Suppressor macrophage (primary cell): ENCODE measurements around the gene GPR75.
"Not testable (repeated sequence)": the region's sequence is repeated elsewhere in the genome, so short reads cannot be mapped to it uniquely, and the experiment has no call there.

Experiments used
- DNase-seq, 4 experiments: peaks; one replicate each; pipeline ENCODE4 v3.0.0-alpha.2; 2020 to 2022

The GPR75 gene

GRCh38 chr2:53851052-53851757, 8.6 kb downstream of the GPR75 start:
- not testable (repeated sequence) for DNase-seq

DNA sequence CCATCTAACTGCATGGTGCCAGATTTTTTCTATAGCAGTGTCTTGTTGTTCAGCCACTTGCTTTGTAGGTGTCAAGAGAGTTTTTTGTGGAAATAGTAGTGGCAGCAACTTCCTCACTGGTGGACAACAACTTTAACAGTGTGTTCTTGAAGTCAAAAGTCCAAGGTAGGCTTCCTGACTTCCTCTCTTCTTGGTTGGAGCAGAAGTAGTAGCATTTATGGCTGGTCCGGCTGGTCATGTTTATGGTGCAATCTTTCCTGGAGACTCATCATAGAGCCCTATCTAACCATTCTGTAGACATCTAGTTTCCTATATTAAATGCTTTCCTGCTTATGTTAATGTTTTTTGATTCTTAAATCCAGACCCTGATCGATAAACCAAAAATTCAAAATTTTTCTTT, 11.7 kb downstream of the GPR75 start:
- peak; percentile 19 to 42 (median 26) for DNase-seq

DNA sequence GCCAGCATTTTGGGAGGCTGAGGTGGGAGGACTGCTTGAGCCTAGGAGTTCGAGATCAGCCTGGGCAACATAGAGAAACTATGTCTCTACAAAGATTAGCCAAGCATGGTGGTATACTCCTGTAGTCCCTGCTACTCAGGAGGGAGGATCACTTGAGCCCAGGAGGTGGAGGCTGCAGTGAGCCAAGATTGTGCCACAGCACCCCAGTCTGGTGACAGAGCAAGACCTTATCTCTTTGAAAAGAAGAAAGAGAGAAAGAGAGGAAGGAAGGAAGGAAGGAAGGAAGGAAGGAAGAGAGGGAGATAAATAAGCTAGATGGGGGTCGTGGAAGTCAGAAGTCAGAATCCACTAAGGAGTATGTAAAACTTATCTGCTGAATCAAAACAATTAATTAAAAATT, 16.2 kb downstream of the GPR75 start:
- no peak for DNase-seq

- no peak for DNase-seq
These were observed 16.9 kb downstream of the GPR75 start for GRCh38 chr2:53842891-53843290.

DNA sequence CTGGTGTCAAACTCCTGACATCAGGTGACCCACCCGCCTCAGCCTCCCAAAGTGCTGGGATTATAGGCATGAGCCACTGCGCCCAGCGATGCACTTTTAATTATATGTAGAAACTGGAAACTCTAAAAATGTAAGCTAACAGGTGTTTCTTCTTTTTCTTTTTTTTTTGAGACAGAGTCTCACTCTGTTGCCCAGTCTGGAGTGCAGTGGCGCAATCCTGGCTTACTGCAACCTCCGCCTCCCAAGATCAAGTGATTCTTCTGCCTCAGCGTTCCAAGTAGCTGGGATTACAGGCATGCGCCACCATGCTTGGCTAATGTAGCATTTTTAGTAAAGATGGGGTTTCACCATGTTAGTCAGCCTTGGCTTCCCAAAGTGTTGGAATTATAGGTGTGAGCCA, 18.1 kb downstream of the GPR75 start:
- DNase-seq: not testable (repeated sequence)

DNA sequence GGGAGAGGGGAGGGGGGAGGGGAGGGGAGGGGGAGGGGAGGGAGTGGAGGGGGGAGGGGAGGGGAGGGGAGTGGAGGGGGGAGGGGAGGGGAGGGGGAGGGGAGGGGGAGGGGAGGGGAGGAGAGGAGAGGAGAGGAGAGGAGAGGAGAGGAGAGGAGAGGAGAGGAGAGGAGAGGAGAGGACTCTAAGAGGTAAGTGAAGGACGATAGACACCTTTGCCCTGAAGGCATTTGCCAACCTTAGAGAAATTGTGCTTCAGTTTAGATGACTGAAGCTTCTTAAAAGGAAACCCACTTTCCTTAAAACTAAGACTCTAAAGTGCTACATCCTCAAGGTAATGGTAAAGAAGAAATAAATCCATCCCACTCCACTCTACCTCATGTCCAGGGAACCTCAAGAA, 19.2 kb downstream of the GPR75 start:
- DNase-seq: no peak

- not testable (repeated sequence) for DNase-seq
These were observed 29.8 kb downstream of the GPR75 start for GRCh38 chr2:53829980-53830290.

GRCh38 chr2:53829273-53829979, 30.3 kb downstream of the GPR75 start:
- DNase-seq: no peak

DNA sequence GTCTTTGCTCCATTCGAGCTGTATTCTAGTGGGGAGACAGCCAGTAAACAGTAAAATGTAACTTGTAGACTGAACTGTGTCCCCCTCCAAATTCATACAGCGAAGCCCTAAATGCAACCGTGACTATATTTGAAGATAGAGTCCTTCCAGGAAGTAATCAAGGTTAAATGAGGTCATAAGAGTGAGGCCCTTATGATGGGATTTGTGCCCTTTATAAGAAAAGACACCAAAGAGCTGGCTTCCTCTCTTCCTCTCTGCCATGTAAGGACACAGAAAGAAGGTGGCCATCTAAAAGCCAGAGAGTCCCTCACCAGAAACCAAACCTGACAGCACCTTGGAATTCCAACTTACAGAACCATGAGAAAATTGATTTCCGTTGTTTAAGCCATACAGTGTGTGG, 31.4 kb downstream of the GPR75 start:
- no peak for DNase-seq

DNA sequence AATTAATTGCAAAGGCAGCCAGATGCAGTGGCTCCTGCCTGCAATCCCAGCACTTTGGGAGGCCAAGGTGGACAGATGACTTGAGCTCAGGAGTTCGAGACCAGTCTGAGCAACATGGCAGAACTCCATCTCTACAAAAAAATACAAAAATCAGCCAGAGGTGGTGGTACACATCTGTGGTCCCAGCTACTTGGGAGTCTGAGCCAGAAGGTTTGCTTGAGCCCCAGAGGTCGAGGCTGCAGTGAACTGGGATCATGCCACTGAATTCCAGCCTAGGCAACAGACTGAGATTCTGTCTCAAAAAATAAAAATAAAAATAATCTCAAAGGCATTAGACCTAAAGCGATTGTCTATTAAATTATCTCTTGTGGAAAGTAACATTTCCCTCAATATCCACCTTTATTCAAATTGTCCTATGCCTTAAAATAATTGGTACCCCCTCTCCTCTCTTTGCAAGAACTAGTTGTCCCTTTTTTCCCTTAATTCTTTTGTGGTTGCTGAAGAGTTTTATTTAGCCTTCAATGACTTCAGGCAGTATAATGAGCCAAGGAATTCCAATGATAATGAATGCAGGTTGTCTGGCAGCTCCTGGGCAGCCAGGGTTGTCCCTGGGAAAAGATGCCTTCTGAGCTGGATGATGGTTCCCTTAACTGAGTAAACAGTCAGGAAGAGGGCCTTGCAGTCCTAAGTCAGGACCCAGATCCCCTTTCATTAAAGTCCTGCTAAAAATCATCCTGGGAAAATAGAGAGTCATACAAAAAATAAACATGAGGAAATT, 32.2 kb downstream of the GPR75 start:
- no peak for DNase-seq

GRCh38 chr2:53826587-53827397, 33.0 kb downstream of the GPR75 start:
- no peak for DNase-seq

DNA sequence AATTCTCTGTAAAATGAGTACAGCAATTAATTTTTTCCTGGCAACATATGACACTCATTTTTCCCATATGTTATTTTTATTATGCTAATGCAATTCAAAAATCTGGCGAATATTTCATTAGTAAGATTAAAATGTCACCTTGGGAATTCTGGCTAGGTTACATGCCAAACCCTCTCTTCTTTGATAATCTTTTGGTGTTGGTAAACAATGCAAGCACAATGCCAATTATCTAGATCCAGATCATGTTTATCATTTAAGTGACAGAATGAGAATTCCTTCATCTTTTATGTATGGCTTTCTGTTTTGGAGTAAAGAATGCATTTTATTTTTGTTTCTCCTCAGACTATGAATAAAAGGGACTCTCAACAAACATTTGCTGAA, 33.7 kb downstream of the GPR75 start:
- DNase-seq: no peak

GRCh38 chr2:53823639-53824038, 36.1 kb downstream of the GPR75 start:
- DNase-seq: peak in 3 of 4 experiments; percentile 8 to 10 (median 10)

GRCh38 chr2:53821810-53822209, 38.0 kb downstream of the GPR75 start:
- no peak for DNase-seq

- DNase-seq: no peak
These were observed 39.1 kb downstream of the GPR75 start for GRCh38 chr2:53820711-53821110.

GRCh38 chr2:53820048-53820447, 39.7 kb downstream of the GPR75 start:
- DNase-seq: no peak

DNA sequence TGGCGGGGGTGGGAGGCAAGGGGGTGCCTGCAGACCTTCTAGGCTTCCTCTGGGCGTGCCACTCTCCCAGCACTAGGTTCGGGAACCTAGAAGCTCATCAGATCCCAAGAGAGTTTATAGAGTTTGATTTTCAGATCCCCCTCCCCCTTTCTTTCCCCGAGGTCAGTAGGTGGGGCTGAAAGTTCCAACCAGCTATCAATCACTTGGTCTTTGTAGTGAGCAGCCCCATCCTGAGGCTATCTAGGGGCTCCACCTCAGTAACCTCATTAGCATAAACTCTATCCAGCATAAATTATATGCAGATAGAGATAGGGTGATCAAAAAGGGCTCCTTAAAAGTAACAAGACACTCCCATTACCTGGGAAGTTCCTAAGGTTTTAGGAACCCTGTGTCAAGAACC, 40.1 kb downstream of the GPR75 start:
- DNase-seq: no peak

DNA sequence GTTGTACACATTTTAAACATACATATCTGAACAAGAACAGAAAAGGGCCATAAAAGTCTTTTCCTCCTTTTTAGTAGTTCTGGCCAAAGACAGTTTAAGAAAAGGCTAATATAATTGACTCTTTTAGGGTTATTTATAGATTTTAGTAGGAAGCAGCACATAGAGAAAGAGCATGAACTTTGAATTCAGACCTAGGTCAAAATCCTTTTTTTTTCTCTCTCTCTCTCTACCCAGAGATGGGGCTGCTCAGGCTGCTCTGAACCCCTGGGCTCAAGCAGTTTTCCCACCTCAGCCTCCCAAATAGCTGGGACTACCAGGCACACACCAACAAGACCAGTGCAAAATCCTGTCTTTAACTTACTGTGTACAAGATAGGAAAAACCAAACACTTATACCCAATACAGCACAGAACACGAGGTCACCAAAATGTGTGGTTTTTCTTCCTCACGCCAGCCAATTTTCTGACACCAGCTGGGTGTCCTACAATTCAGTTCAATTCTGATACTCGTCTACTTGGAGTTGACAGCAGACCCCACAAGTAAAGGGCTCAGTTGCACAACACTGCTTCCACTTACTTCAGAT, 40.8 kb downstream of the GPR75 start:
- no peak for DNase-seq

DNA sequence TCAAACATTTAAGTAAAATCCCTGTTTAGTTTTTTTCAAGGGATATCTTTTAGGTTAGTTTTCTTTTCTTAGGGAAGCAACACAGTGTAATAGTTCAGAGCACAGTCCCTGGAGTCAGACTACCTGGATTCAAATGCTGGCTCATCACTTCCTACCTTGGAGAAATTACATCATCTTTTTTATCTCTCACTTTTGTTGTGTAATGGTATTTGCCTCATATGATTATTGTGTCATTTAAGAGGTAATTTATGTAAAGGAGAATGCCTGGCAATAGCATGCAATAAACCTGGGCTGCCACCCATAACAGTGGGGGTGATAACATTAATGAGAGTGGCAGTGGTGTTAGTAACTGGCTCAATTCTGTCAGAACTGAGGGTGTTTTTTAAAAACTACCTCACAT, 46.6 kb downstream of the GPR75 start:
- DNase-seq: no peak

GRCh38 chr2:53811601-53812000, 48.2 kb downstream of the GPR75 start:
- no peak for DNase-seq
